Kidney tubule cell (primary cell): ENCODE measurements around the gene SMYD3.

Experiments used
- DNase-seq: peaks from one replicate; pipeline ENCODE4 v3.0.0-alpha.2; 2018; ENCODE audit warnings: low spot score

The SMYD3 gene

GRCh38 chr1:245901565-245901964, 605.5 kb downstream of the SMYD3 start:
- DNase-seq = no peak

GRCh38 chr1:245901037-245901436, 606.0 kb downstream of the SMYD3 start:
- DNase-seq = no peak

GRCh38 chr1:245898581-245898980, 608.5 kb downstream of the SMYD3 start:
- DNase-seq = no peak

GRCh38 chr1:245896258-245896657, 610.8 kb downstream of the SMYD3 start:
- DNase-seq = no peak

- DNase-seq = no peak
These were observed 611.6 kb downstream of the SMYD3 start for GRCh38 chr1:245895455-245895959.

- no peak for DNase-seq
These were observed 612.2 kb downstream of the SMYD3 start for GRCh38 chr1:245894843-245895242.

- DNase-seq = no peak
These were observed 614.1 kb downstream of the SMYD3 start for GRCh38 chr1:245893025-245893424.

GRCh38 chr1:245888809-245889208, 618.3 kb downstream of the SMYD3 start:
- peak; percentile 5 for DNase-seq

- DNase-seq = no peak
These were observed 619.2 kb downstream of the SMYD3 start for GRCh38 chr1:245887829-245888228.

GRCh38 chr1:245881767-245882391, 625.2 kb downstream of the SMYD3 start:
- DNase-seq = no peak

- peak; percentile 78 for DNase-seq
These were observed 626.2 kb downstream of the SMYD3 start for GRCh38 chr1:245880754-245881403.

- DNase-seq = no peak
These were observed 628.0 kb downstream of the SMYD3 start for GRCh38 chr1:245879091-245879490.

- no peak for DNase-seq
These were observed 628.5 kb downstream of the SMYD3 start for GRCh38 chr1:245878585-245878984.

- DNase-seq = no peak
These were observed 629.1 kb downstream of the SMYD3 start for GRCh38 chr1:245877976-245878375.

- DNase-seq = no peak
These were observed 630.5 kb downstream of the SMYD3 start for GRCh38 chr1:245876586-245876985.

- no peak for DNase-seq
These were observed 631.4 kb downstream of the SMYD3 start for GRCh38 chr1:245875581-245876261.

- DNase-seq = peak; percentile 94
These were observed 632.0 kb downstream of the SMYD3 start for GRCh38 chr1:245874942-245875580.

GRCh38 chr1:245873883-245874671, 633.0 kb downstream of the SMYD3 start:
- no peak for DNase-seq

- DNase-seq = no peak
These were observed 634.0 kb downstream of the SMYD3 start for GRCh38 chr1:245873068-245873467.

GRCh38 chr1:245872475-245872874, 634.6 kb downstream of the SMYD3 start:
- DNase-seq = no peak

- DNase-seq = peak; percentile 53
These were observed 635.2 kb downstream of the SMYD3 start for GRCh38 chr1:245871915-245872314.

GRCh38 chr1:245871191-245871590, 635.9 kb downstream of the SMYD3 start:
- DNase-seq = no peak
